Cerebellar nuclear complex (tissue), 1 donor: ENCODE measurements around the gene DDX10.
"Not testable (repeated sequence)": the region's sequence is repeated elsewhere in the genome, so short reads cannot be mapped to it uniquely, and the experiment has no call there.

Experiments used
- DNase-seq, 2 experiments: peaks; one replicate each; lab custom pipeline; 2025; lab: John Stamatoyannopoulos, UW

DDX10 gene

GRCh38 chr11:108823960-108824359 is 159.1 kb downstream of the DDX10 start:
- not testable (repeated sequence) for DNase-seq

- DNase-seq = no peak
Observed at GRCh38 chr11:108824545-108824944, 159.7 kb downstream of the DDX10 start.

GRCh38 chr11:108825381-108825780 is 160.5 kb downstream of the DDX10 start:
- DNase-seq = no peak

- no peak for DNase-seq
Observed at GRCh38 chr11:108826136-108826535, 161.3 kb downstream of the DDX10 start.

DNA sequence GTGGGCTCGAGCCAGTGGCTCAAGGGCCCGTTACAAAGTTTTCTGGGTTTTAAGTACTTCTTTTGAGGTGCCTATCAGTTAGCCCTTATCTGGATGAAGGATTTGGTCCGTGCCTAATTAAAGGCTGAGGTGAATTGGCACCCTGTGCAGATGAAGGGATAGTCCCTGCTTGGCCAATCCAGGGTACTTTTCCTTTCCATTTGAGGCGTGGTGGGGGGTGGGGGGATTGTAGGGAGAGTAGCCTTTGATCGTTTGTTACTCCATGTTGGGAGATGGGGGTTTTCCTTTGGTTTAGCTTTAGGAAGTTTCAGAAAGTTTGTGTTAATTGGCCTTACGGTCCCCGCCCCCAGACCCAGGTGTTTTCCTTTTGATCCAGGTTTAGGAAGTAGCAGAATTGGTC is 170.8 kb downstream of the DDX10 start:
- no peak for DNase-seq

- no peak for DNase-seq
Observed at GRCh38 chr11:108836541-108836940, 171.7 kb downstream of the DDX10 start.

GRCh38 chr11:108838102-108838791 is 173.4 kb downstream of the DDX10 start:
- no peak for DNase-seq

GRCh38 chr11:108838792-108839105 is 173.9 kb downstream of the DDX10 start:
- DNase-seq = no peak

DNA sequence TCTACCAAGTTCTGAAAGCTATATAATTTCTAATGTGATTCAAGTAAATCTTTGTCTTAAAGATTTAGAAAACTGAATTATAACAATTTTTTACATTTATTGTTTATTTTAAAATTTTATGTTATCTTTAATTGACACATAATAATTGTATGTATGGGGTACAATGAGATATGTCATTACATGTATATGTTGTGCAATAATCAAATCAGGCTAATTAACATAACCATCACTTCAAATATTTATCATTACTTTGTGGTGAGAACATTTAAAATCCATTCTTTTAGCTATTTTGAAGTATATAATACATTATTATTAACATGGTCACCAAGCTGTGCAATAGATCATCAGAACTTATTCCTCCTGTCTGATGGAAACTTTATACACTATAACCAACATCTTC is 181.1 kb downstream of the DDX10 start:
- no peak for DNase-seq

- no peak for DNase-seq
Observed at GRCh38 chr11:108847298-108847990, 182.6 kb downstream of the DDX10 start.

DNA sequence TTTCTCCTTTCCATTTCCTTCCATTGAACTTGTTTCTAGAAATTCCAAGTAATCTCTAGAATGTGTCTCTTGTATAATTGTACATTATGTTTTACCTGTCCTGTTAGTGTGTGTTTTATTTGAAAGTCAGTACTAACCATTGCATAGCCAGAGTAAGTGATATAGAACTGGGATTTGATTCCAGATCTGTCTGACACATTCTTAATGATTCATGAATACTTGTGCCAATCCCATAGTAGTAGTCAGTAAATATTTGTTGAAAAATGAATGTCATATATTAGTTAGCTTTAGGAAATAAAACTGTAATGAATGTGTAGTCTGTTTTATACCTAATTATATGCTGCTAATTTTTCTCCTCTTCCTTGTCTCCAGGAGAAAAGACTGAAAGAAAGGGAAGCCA is 186.9 kb downstream of the DDX10 start:
- DNase-seq = no peak

DNA sequence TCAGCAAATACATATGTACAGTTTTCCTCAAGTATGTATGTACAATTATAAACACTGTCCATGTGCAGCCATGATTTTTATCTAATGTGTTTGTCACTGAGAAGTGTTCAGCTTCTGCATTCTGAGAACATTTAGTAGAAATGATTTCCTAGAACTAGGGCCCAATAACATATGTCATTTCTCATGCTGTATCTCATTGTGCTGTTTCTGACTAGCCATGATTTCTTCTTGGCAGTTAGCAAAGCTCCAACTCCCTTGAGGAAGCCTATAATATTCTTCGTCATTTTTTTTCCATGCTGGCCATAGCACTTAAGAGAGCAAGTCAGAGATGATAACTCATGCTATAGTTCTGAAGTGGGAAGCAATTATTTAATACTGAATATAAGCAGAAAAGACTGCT is 187.8 kb downstream of the DDX10 start:
- DNase-seq = no peak

DNA sequence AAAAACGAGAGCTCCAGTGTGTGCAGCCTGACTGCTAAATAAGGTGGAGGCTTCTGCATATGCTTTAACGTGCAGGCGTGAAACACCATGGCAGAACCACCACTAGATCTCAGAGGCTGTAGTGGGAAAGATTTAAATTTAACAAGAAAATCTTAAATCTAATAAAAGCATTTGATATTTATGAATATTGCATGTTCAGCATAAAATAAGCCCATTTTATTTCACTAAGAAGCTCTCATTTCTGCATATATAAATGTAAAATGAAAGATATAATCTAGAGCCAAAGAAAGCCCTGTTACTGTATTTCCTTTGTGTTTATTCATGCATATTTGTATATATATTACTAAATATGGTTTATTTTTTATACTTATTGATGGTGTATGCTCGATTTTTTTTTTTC is 188.3 kb downstream of the DDX10 start:
- no peak for DNase-seq

- DNase-seq = no peak
Observed at GRCh38 chr11:108853864-108854263, 189.0 kb downstream of the DDX10 start.

GRCh38 chr11:108854346-108854745 is 189.5 kb downstream of the DDX10 start:
- no peak for DNase-seq

DNA sequence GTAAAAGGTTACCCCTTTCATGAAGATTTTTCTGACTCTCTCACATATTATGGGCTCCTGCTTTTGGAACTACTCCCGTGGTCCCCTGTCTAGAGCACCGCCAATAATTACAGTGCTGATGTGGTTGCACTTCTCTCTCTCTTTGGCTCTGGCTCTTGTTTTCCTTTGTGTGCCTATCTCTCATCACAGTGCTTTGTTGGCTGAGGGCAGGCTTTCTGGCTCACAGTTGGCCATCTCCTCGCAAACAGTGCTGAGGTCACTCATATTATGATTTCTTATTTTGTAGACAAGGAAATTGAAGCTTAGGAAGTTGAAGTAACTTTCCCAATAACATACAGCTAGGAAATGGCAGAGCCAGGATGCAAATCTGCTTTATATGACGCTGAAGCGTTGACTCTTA is 192.5 kb downstream of the DDX10 start:
- no peak for DNase-seq

GRCh38 chr11:108858622-108859021 is 193.8 kb downstream of the DDX10 start:
- no peak for DNase-seq

DNA sequence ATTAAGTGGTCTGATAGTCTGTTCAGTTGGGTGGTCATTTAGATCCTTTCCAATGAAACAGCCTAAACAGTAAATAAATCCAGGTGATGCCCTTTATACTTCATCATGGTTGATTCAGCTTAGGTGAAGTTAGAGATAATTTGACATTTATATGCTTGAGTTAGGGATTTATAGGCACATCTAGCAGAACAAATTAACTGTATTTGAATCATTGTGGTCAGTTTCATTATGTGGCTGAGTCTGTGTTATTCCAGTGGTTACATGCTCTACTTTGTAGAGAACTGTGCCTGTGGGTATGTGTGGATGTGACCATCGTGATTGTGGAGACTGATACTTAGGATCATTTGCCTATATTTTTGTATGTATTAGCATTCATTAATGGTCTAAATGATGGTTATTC is 194.6 kb downstream of the DDX10 start:
- DNase-seq = no peak

DNA sequence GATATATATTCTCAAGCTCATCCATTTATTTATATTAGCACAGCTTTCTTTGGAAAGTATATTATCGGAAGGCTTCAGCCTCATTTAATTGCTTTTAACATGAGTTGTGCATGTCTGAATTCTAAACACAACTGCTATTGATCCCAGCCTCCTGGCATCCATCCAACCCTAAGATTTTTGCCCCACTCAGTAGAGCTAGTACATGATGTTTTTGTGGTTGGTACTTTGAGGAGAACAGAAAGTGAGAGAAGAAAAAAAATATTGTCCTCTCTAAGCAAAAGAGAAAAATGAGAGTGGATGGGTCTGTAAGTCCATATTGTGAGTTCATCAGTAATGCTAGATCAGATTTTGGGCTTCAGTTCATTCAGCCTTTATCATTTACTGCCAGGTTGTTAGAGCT is 198.7 kb downstream of the DDX10 start:
- DNase-seq = no peak

GRCh38 chr11:108865406-108865805 is 200.5 kb downstream of the DDX10 start:
- DNase-seq = no peak

DNA sequence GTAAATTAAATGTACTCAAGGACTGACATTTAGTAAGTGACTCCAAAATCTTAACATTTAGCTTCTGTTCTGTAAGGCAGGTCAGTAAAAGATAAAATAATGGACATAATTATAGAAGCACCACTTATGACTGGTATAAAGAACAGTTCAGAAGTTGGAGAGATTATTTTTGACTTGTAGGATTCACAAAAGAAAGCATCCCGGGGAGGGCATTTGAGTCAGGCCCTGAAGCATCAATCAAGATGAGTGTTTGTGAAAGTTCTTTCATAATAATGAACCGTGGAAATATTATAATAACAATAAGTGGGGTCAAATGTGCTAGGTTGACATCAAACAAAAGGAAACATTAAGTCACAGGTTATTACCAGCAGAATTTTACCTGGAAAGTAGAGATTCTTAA is 201.9 kb downstream of the DDX10 start:
- DNase-seq = no peak

- DNase-seq = no peak
Observed at GRCh38 chr11:108870373-108871020, 205.6 kb downstream of the DDX10 start.

GRCh38 chr11:108871152-108871551 is 206.3 kb downstream of the DDX10 start:
- DNase-seq = no peak

- no peak for DNase-seq
Observed at GRCh38 chr11:108871867-108872266, 207.0 kb downstream of the DDX10 start.
